Liver (tissue), 9 donors: Measurements from ENCODE around the gene TRHDE. TPM values are rescaled to one million over a fixed set of nuclear protein-coding genes. Genes with fewer than 3 reads are reported as not detected.

ENCODE experiments used
- DNase-seq: peaks from one replicate; pipeline ENCODE4 v3.0.0-alpha.2; 2017; ENCODE audit warnings: low spot score
- H3K27ac ChIP-seq, 2 donors: one replicate each; pipeline ENCODE4 v1.7.0; 2013; ENCODE audit warnings: inconsistent platforms in 2 of 2, low read length in 2 of 2, control low read depth in 1 of 2, low read depth in 1 of 2, mild to moderate bottlenecking in 1 of 2
- H3K27me3 ChIP-seq, 4 donors: one replicate each; pipeline versions ENCODE4 v1.6.1 to v1.7.0; 2013; ENCODE audit warnings: low read length in 3 of 4, inconsistent platforms in 1 of 4, mild to moderate bottlenecking in 1 of 4, moderate library complexity in 1 of 4; ENCODE audit not compliant: control insufficient read depth in 4 of 4, insufficient read depth in 4 of 4
- H3K36me3 ChIP-seq, 4 donors: one replicate each; pipeline versions ENCODE4 v1.6.1 to v1.7.0; 2013; ENCODE audit warnings: low read length in 3 of 4, mild to moderate bottlenecking in 3 of 4, low read depth in 1 of 4, moderate library complexity in 1 of 4; ENCODE audit not compliant: control insufficient read depth in 4 of 4, insufficient read depth in 3 of 4
- H3K4me1 ChIP-seq, 4 donors: one replicate each; pipeline versions ENCODE4 v1.6.1 to v1.7.0; 2013; ENCODE audit warnings: low read length in 3 of 4, mild to moderate bottlenecking in 3 of 4, moderate library complexity in 1 of 4; ENCODE audit not compliant: control insufficient read depth in 4 of 4, insufficient read depth in 4 of 4
- H3K4me3 ChIP-seq, 3 donors: one replicate each; pipeline versions ENCODE4 v1.6.1 to v1.7.0; 2013; ENCODE audit warnings: low read length in 3 of 3, control low read depth in 1 of 3, low read depth in 1 of 3, mild to moderate bottlenecking in 1 of 3
- H3K9ac ChIP-seq, 2 donors: one replicate each; pipeline ENCODE4 v1.7.0; 2013; ENCODE audit warnings: low read length in 2 of 2, mild to moderate bottlenecking in 2 of 2, moderate library complexity in 2 of 2, control low read depth in 1 of 2, low read depth in 1 of 2
- H3K9me3 ChIP-seq, 4 donors: one replicate each; pipeline versions ENCODE4 v1.6.1 to v1.7.0; 2013; ENCODE audit warnings: low read length in 3 of 4; ENCODE audit not compliant: control insufficient read depth in 4 of 4
- ATF3 ChIP-seq: IDR thresholded peaks from 2 replicates; pipeline ENCODE4 v1.6.1; 2016; ENCODE audit warnings: antibody characterized with exemption
- CTCF ChIP-seq: fragments of 150-350 bp; IDR thresholded peaks from 2 replicates; pipeline ENCODE4 v1.5.1; 2017; ENCODE audit warnings: improper control_type of control experiment, low read depth, low read length; ENCODE audit not compliant: missing input control
- EGR1 ChIP-seq, 2 donors: IDR thresholded peaks; 2 replicates each; pipeline ENCODE4 v1.6.1; 2016 to 2018; ENCODE audit warnings: antibody characterized with exemption in 2 of 2, low read depth in 2 of 2
- FOXA1 ChIP-seq: IDR thresholded peaks from 2 replicates; pipeline ENCODE4 v1.6.1; 2016; ENCODE audit warnings: antibody characterized with exemption
- FOXA2 ChIP-seq: IDR thresholded peaks from 2 replicates; pipeline ENCODE4 v1.6.1; 2016; ENCODE audit warnings: antibody characterized with exemption
- GABPA ChIP-seq, 2 donors: IDR thresholded peaks in 1 of 2; conservative IDR thresholded peaks in 1 of 2; 2 replicates each; pipeline ENCODE4 v1.6.1; 2016; ENCODE audit warnings: antibody characterized with exemption in 2 of 2, mild to moderate bottlenecking in 1 of 2, moderate library complexity in 1 of 2
- HNF4A ChIP-seq, 2 donors: conservative IDR thresholded peaks; 2 replicates each; pipeline ENCODE4 v1.6.1; 2016; ENCODE audit warnings: antibody characterized with exemption in 2 of 2, mild to moderate bottlenecking in 2 of 2
- HNF4G ChIP-seq: IDR thresholded peaks from 2 replicates; pipeline ENCODE4 v1.6.1; 2016; ENCODE audit warnings: antibody characterized with exemption
- JUND ChIP-seq, 2 donors: IDR thresholded peaks; 2 replicates each; pipeline ENCODE4 v1.6.1; 2016; ENCODE audit warnings: antibody characterized with exemption in 2 of 2
- MAX ChIP-seq: IDR thresholded peaks from 2 replicates; pipeline ENCODE4 v1.6.1; 2016; ENCODE audit warnings: antibody characterized with exemption
- NR2F2 ChIP-seq: IDR thresholded peaks from 2 replicates; pipeline ENCODE4 v1.6.1; 2016; ENCODE audit warnings: antibody characterized with exemption
- RAD21 ChIP-seq, 2 donors: IDR thresholded peaks; 2 replicates each; pipeline ENCODE4 v1.6.1; 2016; ENCODE audit warnings: antibody characterized with exemption in 2 of 2, mild to moderate bottlenecking in 2 of 2
- REST ChIP-seq: IDR thresholded peaks from 2 replicates; pipeline ENCODE4 v1.6.1; 2016; ENCODE audit warnings: antibody characterized with exemption, mild to moderate bottlenecking
- RXRA ChIP-seq, 2 donors: IDR thresholded peaks; 2 replicates each; pipeline ENCODE4 v1.6.1; 2017 to 2018; ENCODE audit warnings: antibody characterized with exemption in 2 of 2, mild to moderate bottlenecking in 1 of 2
- SP1 ChIP-seq: IDR thresholded peaks from 2 replicates; pipeline ENCODE4 v1.6.1; 2018; ENCODE audit warnings: antibody characterized with exemption, mild to moderate bottlenecking
- TAF1 ChIP-seq: conservative IDR thresholded peaks from 2 replicates; pipeline ENCODE4 v1.6.1; 2016; ENCODE audit warnings: antibody characterized with exemption, mild to moderate bottlenecking
- YY1 ChIP-seq: IDR thresholded peaks from 2 replicates; pipeline ENCODE4 v1.6.1; 2016; ENCODE audit warnings: antibody characterized with exemption, mild to moderate bottlenecking
- ZBTB33 ChIP-seq: IDR thresholded peaks from 2 replicates; pipeline ENCODE4 v1.6.1; 2016; ENCODE audit warnings: antibody characterized with exemption
- WGBS: extraction: QIAGEN DNeasy Blood & Tissue Kit; methylation state at CpG from one replicate; pipeline ENCODE4 v1.1.7; 2013; 5-methylcytosine and 5-hydroxymethylcytosine counted together
- polyA plus RNA-seq, 2 donors: library from polyadenylated mRNA; stranded (reverse) in 1 of 2; unstranded in 1 of 2; fragments of 200-250 nt in 1 of 2; fragments of >200 nt in 1 of 2; fragmentation: Nextera tagmentation in 1 of 2; extraction: Ambion mirVana in 1 of 2; gene quantifications; one replicate each; pipeline versions ENCODE4 v1.2.1 to v1.2.3, GENCODE V29; 2013 to 2015
- total RNA-seq, 2 donors: library from RNA; depleted of rRNA; stranded (reverse); fragments of >200 nt; gene quantifications; one replicate each; pipeline ENCODE4 v1.2.3, GENCODE V29; 2014
- donor health status: healthy.
- donor health status: healthy.
- donor health status: healthy.
- donor health status: healthy.
- donor health status: healthy.

Gene TRHDE
- total and polyA plus RNA-seq, 4 donors, result 0.05 to 0.17 (median 0.14) TPM; not detected in 1

- H3K27me3 ChIP-seq, result no peaks in the 10 kb centered on the region
- H3K4me3 ChIP-seq, result no peak overlapping the region
- no peak for DNase-seq
- H3K27ac ChIP-seq, result no peak overlapping the region
- no peak for TF ChIP-seq TAF1
- no peak for TF ChIP-seq JUND (IDR thresholded peaks at IDR 0.05)
- no peak for TF ChIP-seq GABPA (IDR thresholded peaks at IDR 0.05 in 1 of 2, conservative IDR thresholded peaks at IDR 0.05 in 1 of 2)
- TF ChIP-seq RXRA (IDR thresholded peaks at IDR 0.05), result no peak
- TF ChIP-seq MAX, result no peak
- TF ChIP-seq ZBTB33, result no peak
- no peak for TF ChIP-seq HNF4G
- TF ChIP-seq RAD21 (IDR thresholded peaks at IDR 0.05), result no peak
- no peak for TF ChIP-seq CTCF
- no peak for TF ChIP-seq YY1
- no peak for TF ChIP-seq FOXA2
- no peak for TF ChIP-seq NR2F2
- no peak for TF ChIP-seq SP1
- TF ChIP-seq EGR1 (IDR thresholded peaks at IDR 0.05; ENCODE audit: low read depth in 2 of 2), result no peak
- TF ChIP-seq REST, result no peak
- no peak for TF ChIP-seq ATF3
- TF ChIP-seq HNF4A (conservative IDR thresholded peaks at IDR 0.05), result no peak
- no peak for TF ChIP-seq FOXA1
- H3K9ac ChIP-seq, result no peak overlapping the region
- no peaks in the 10 kb centered on the region for H3K36me3 ChIP-seq
- 87% methylated on average over 2 of the region's 2 CpGs for WGBS
- H3K4me1 ChIP-seq, result no peaks in the 10 kb centered on the region
- no peaks in the 10 kb centered on the region for H3K9me3 ChIP-seq
Measured at GRCh38 chr12:72444566-72444965, 172.4 kb downstream of the TRHDE start.

GRCh38 chr12:72448089-72448488 lies 175.9 kb downstream of the TRHDE start:
- no peak for TF ChIP-seq YY1
- TF ChIP-seq MAX, result no peak
- no peak for TF ChIP-seq ZBTB33
- TF ChIP-seq FOXA1, result no peak
- TF ChIP-seq EGR1 (IDR thresholded peaks at IDR 0.05; ENCODE audit: low read depth in 2 of 2), result no peak
- TF ChIP-seq RXRA (IDR thresholded peaks at IDR 0.05), result no peak
- TF ChIP-seq SP1, result no peak
- no peak for TF ChIP-seq ATF3
- TF ChIP-seq TAF1, result no peak
- no peak for TF ChIP-seq RAD21 (IDR thresholded peaks at IDR 0.05)
- TF ChIP-seq NR2F2, result no peak
- no peak for TF ChIP-seq GABPA (IDR thresholded peaks at IDR 0.05 in 1 of 2, conservative IDR thresholded peaks at IDR 0.05 in 1 of 2)
- no peak for TF ChIP-seq HNF4G
- TF ChIP-seq FOXA2, result no peak
- H3K27me3 ChIP-seq, result no peaks in the 10 kb centered on the region
- H3K9me3 ChIP-seq, result no peaks in the 10 kb centered on the region
- H3K27ac ChIP-seq, result no peak overlapping the region
- no peaks in the 10 kb centered on the region for H3K4me1 ChIP-seq
- WGBS, result 89% methylated on average over 1 of the region's 1 CpG
- no peak overlapping the region for H3K9ac ChIP-seq
- DNase-seq, result no peak
- no peak overlapping the region for H3K4me3 ChIP-seq
- no peaks in the 10 kb centered on the region for H3K36me3 ChIP-seq
